ENCODE measurements around the gene APOL3. TPM values are rescaled to one million over a fixed set of nuclear protein-coding genes. Genes with fewer than 3 reads are reported as not detected.

APOL3 gene
- total RNA-seq, 4 donors from 2014 or later, result 22.1 to 108 (median 76.7) TPM

DNA sequence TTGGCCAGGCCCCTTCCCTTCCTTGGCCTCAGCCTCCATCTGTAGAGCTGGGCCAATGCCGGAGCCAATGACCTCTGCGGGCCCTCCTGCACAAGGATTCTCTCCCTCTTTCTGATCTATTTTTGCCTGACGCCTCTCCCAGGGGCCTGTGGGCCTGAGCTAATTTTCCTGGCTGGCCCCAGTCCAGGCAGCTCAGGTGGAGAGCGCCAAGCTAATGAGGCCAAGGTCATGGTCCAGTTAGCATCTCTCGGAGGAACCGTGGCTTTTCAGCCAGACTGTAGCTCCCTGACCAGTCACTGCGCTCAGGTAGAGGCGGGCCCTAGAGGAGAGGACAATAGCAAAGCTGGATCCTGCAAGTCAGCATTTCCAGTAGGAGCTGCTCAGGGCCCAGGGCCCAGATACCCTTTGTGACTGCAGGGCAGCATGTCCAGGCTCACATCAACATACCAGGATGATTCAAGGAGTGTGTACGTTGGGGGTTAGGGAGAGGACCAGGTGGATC lies 43.5 kb downstream of the APOL3 start:
- Histone ChIP-seq H3K27ac (no peak overlapping the region), H3K4me3 (no peak overlapping the region), H3K36me3 (no peaks in the 10 kb centered on the region), H3K9me3 (no peaks in the 10 kb centered on the region), H3K27me3 (no peaks in the 10 kb centered on the region), H3K4me1 (no peaks in the 10 kb centered on the region)
- intact Hi-C loops (cut with DNase I; ENCODE audit: low total_unique reads), result no loop called here
- no peak for TF ChIP-seq POLR2A (IDR thresholded peaks at IDR 0.05)
- TF ChIP-seq, protein P1, sequence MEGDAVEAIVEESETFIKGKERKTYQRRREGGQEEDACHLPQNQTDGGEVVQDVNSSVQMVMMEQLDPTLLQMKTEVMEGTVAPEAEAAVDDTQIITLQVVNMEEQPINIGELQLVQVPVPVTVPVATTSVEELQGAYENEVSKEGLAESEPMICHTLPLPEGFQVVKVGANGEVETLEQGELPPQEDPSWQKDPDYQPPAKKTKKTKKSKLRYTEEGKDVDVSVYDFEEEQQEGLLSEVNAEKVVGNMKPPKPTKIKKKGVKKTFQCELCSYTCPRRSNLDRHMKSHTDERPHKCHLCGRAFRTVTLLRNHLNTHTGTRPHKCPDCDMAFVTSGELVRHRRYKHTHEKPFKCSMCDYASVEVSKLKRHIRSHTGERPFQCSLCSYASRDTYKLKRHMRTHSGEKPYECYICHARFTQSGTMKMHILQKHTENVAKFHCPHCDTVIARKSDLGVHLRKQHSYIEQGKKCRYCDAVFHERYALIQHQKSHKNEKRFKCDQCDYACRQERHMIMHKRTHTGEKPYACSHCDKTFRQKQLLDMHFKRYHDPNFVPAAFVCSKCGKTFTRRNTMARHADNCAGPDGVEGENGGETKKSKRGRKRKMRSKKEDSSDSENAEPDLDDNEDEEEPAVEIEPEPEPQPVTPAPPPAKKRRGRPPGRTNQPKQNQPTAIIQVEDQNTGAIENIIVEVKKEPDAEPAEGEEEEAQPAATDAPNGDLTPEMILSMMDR (IDR thresholded peaks at IDR 0.05), result no peak
- DNase-seq, result no peak

DNA sequence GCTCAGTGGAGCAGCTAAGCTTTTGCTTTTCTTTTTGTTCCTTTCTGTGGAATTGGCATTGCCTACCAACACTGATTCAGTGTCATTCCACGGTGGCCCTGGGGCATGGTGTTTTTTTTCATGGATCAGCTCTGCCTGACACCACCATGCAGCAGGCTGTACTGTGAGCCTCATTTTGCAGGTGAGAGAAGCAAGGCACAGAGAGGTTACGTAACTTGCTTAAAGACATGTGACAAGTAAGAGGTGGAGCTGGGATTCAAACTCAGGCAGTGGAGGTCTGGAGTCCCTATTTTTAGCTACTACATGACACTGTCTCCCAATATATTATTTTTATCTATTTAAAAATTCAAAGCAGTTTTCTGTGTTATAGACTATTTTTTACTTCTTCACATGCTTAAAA lies 44.4 kb downstream of the APOL3 start:
- DNase-seq, result no peak
- H3K4me1 ChIP-seq, result no peaks in the 10 kb centered on the region
- H3K36me3 ChIP-seq, result no peaks in the 10 kb centered on the region
- no peak for TF ChIP-seq POLR2A (IDR thresholded peaks at IDR 0.05)
- TF ChIP-seq, protein P1 (IDR thresholded peaks at IDR 0.05), result no peak
- no peak overlapping the region for H3K27ac ChIP-seq
- H3K27me3 ChIP-seq, result no peaks in the 10 kb centered on the region
- H3K4me3 ChIP-seq, result no peak overlapping the region
- intact Hi-C loops (cut with DNase I; ENCODE audit: low total_unique reads), result no loop called here
- H3K9me3 ChIP-seq, result no peaks in the 10 kb centered on the region

DNA sequence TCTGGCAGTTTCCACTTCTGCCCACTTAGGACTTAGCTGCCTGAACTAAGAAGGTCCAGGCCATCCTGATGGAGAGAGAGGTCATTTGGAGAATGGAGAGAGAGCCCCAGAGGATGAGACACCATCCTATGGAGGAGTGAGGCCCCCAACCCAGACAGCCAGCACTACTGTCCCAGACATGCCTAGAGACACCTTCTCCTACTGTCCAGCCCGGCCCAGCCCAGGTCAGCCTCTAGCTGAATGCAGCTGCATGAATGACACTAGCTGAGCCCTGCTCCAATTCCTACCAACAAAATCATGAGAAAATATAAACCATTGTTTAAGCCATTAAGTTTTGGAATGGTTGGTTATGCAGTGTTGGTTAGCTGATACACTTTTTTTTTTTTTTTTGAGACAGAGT lies 47.4 kb downstream of the APOL3 start:
- TF ChIP-seq, protein P1 (IDR thresholded peaks at IDR 0.05), result no peak
- no peak for TF ChIP-seq POLR2A (IDR thresholded peaks at IDR 0.05)

DNA sequence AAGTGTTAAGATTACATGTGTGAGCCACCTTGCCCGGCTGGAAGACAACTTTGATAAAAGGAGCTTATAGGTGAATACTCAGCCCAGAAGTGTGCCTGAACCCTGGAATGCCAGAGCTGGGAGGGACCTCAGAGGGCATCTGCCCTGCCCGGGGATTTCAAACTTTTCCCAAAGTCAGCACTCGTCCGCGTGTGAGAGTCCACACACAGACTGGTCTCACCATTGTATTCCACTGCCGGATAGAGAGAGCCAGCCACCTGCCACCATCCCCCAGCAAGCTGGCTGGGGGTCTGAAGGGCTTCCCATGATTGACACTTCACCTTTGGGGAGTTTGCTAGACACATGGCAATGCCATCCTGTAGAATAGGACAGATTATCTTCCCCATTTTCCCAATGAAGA lies 49.2 kb downstream of the APOL3 start:
- H3K4me3 ChIP-seq, result no peak overlapping the region
- no peak for DNase-seq
- intact Hi-C loops (cut with DNase I; ENCODE audit: low total_unique reads), result no loop called here
- H3K4me1 ChIP-seq, result peaks cover 0 to 5% of the 10 kb centered on the region in 2 donors
- TF ChIP-seq POLR2A (IDR thresholded peaks at IDR 0.05), result no peak
- TF ChIP-seq, protein P1 (IDR thresholded peaks at IDR 0.05), result no peak
- no peaks in the 10 kb centered on the region for H3K9me3 ChIP-seq
- no peaks in the 10 kb centered on the region for H3K27me3 ChIP-seq
- no peaks in the 10 kb centered on the region for H3K36me3 ChIP-seq
- H3K27ac ChIP-seq, result no peak overlapping the region

More for the DNA sequence above, 47.4 kb downstream of the APOL3 start:
- no peak overlapping the region for H3K27ac ChIP-seq
- H3K4me1 ChIP-seq, result peaks cover 0 to 5% of the 10 kb centered on the region in 2 donors
- H3K9me3 ChIP-seq, result no peaks in the 10 kb centered on the region
- H3K27me3 ChIP-seq, result no peaks in the 10 kb centered on the region
- no peaks in the 10 kb centered on the region for H3K36me3 ChIP-seq
- no peak overlapping the region for H3K4me3 ChIP-seq
- DNase-seq, result no peak
- intact Hi-C loops (cut with DNase I; ENCODE audit: low total_unique reads), result no loop called here

DNA sequence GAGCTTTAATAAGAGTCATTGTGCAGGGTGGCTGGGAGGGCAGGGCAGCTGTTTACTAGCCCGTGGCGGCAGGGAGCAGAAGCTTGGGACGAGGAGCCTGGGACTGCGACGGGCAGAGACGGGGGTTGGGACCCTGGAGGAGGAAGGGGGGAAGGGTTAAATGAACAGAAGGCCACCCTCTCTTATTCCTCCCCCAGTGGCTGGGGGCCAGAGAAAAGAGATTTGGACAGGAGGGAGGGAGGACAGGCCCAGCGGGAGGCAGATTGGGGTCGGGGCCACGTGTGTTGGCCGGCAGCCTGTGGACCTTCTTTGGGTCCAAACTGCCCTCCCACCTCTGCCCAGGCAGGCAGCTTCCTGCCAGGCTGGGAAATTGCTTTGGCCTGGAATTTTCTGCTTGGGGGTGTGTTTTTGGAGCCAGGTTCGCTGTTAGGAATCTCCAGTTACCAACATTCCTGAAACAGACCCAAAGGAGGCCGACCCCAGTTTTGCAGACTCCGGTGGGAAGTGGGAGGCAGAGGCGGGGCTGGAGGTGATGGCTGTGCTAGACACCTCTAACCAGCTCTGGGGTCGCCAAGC lies 50.2 kb downstream of the APOL3 start:
- no peaks in the 10 kb centered on the region for H3K9me3 ChIP-seq
- H3K36me3 ChIP-seq, result no peaks in the 10 kb centered on the region
- intact Hi-C loops (cut with DNase I; ENCODE audit: low total_unique reads), result no loop called here
- no peaks in the 10 kb centered on the region for H3K27me3 ChIP-seq
- no peak for DNase-seq
- TF ChIP-seq, protein P1 (IDR thresholded peaks at IDR 0.05), result no peak
- no peak for TF ChIP-seq POLR2A (IDR thresholded peaks at IDR 0.05)
- H3K27ac ChIP-seq, result no peak overlapping the region
- H3K4me1 ChIP-seq, result peaks cover 0 to 5% of the 10 kb centered on the region in 2 donors
- H3K4me3 ChIP-seq, result no peak overlapping the region

Measured in uterus (tissue), 4 donors.